Amygdala (tissue), 56 donors: ENCODE data around the gene COQ9.

Experiments used
- DNase-seq, 56 donors: peaks; one replicate each; lab custom pipeline; 2025; lab: John Stamatoyannopoulos, UW

The COQ9 gene

DNA sequence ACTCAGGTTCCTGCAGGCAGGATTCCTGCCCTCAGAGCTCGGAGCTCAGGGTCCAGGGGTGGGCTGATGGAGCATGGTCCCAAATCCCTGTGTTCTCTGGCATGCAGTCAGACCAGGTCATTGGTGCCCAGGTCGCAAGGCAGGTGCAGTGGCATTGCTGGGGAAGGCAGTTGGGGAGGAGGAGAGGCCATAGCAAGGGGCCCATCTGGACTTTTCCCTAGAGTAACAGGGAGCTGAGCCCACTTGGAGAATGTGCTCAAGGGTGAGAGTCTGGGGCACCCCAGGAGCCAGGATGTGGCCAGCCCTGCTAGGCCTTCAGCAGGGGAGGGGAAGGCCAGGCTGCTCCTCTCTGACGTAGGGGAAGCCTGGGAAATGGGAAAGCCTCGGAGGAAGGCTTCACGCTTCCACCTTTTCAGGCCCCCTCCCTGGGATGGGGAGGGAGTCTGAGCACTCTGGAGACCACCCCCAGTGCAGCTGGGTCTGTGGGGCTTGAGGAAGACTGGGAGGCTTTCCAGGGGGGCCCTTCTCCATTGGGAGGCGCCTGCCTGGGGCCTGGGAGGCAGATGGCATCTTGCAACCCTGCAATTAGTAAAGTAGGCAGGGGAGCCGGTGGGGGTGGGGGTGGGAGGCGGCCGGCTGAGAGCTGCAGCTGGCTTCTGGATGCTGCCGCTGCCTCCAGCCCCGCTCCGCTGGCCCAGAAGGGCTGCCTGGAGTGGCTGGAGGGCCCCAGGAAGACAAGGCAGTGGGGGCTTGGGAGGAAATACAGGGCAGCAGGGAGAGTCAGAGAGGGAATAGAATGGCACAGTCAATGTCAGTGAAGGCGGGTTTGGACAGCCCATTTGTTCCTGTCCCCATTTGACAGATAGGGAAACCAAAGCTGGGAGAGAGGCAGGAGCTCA lies 60.1 kb downstream of the COQ9 start:
- no peak for DNase-seq

DNA sequence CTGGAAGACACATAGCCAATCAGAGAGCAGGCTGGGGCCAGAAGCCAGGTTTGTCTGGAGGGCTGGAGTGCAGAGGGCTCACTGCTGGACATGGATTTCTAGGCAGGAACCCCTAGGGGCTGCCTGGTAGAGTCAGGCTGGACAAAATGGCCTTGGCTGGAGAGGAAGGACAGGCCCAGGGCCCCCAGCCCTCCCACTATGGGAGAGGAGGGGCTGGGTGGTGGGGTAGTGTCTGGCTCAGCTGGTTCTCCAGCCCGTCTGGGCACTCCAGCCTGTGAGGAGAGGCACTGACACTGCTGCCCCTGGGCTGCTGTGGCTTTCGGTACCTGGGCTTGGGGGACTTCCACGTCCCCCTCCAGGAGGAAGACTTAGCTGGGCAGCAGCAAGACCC lies 60.8 kb downstream of the COQ9 start:
- DNase-seq: no peak

DNA sequence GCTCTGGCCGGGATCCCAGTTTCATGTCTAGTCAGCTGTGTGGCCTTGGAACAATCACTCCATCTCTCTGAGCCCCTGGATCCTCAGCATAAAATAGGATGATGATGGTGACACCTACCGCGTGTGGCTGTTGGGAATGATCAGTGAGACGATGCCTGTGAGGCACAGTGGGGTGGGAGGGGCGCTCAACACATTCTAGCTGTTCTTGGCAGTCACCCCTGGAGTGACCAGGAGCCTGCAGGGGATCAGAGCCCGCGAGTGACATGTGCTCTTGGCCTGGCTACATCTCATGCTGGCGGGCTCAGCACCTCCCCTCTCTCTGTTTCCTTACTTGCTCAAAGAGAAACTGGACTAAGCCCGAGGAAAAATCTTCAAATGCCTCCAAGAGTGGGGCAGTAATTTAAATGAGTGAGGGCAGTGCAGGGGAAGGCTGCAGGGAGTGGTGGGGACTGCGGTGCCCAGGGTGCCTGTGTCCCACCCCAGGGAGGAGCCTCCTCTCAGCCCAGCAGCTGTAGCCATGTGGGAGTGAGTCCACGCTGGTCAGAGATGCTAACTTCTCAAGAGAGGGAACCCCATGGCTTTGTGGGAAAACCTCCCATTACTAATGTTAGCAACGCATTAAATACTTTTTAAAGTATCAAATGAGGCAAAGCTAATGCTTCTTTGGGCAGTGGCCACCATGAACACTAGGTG lies 62.1 kb downstream of the COQ9 start:
- DNase-seq: no peak

DNA sequence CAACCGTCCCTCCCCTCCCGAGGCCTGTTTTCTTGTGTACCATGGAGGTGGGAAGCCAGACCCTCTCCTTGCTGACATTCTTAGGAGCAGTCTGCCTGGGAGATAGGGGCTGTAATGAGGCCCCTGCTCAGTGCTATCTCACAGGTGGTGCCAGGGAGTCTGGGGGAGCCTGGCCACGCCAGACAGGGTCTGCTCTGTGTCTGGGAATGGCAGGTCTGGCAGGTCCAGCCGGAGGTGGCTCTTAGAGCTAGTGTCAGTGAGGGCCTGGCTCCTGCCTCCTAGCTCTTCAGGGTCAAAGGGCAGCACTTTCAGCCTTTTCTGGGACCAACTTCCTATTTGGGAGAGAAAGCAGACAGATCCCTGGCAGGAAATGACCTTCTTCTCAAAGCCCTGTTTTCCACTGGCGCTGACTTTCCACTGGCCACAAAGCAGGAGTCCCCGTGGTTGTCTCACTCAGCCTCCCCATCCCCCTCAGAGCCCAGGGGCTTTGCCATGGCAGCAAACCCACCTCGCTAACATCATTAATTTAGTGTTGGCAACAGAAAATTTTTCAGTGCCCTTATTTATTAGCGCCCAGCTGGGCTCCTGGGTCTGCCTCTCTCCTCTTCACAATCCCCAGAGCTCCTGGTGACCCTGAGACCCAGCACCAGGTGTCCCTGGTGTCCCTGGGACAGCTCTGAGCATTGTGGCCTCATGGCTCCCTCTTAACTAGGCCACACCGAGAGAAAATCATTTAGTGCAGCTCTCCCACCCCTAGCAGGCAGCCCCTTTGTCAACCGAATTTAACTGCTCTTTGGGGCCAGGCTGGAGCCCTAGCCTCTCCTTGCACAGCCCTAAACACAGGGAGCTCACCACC lies 63.0 kb downstream of the COQ9 start:
- DNase-seq: no peak
